Smooth muscle cell (in vitro differentiated cells): ENCODE data around the gene TRPM5. TPM values are rescaled to one million over a fixed set of nuclear protein-coding genes. Genes with fewer than 3 reads are reported as not detected.

Experiments
- DNase-seq: peaks from one replicate; lab custom pipeline; 2025; ENCODE audit not compliant: unreplicated experiment; lab: John Stamatoyannopoulos, UW
- H2AFZ ChIP-seq: fragments of 200-600 bp; sonication (generic); 2 replicates; pipeline ENCODE4 v1.6.0; 2016; ENCODE audit warnings: antibody characterized with exemption, low read depth, mild to moderate bottlenecking
- H3F3A ChIP-seq: fragments of 200-600 bp; sonication (generic); 2 replicates; pipeline ENCODE4 v1.6.0; 2017; ENCODE audit warnings: antibody characterized with exemption, low read depth
- H3K27ac ChIP-seq: fragments of 200-600 bp; sonication (generic); 2 replicates; pipeline ENCODE4 v1.5.1; 2016; ENCODE audit warnings: low read depth, mild to moderate bottlenecking
- H3K27me3 ChIP-seq: fragments of 200-600 bp; sonication (generic); 2 replicates; pipeline ENCODE4 v1.6.1; 2016; ENCODE audit warnings: low read depth, mild to moderate bottlenecking
- H3K36me3 ChIP-seq: fragments of 200-600 bp; sonication (generic); 2 replicates; pipeline ENCODE4 v1.5.1; 2016; ENCODE audit warnings: low read depth
- H3K4me1 ChIP-seq: fragments of 200-600 bp; sonication (generic); 2 replicates; pipeline ENCODE4 v1.5.1; 2016; ENCODE audit warnings: low read depth
- H3K4me2 ChIP-seq: fragments of 200-600 bp; sonication (generic); 2 replicates; pipeline ENCODE4 v1.6.0; 2016; ENCODE audit warnings: mild to moderate bottlenecking
- H3K4me3 ChIP-seq: fragments of 200-600 bp; sonication (generic); 2 replicates; pipeline ENCODE4 v1.5.1; 2016; ENCODE audit warnings: mild to moderate bottlenecking
- H3K79me2 ChIP-seq: fragments of 200-600 bp; sonication (generic); 2 replicates; pipeline ENCODE4 v1.6.0; 2016; ENCODE audit warnings: low read depth, mild to moderate bottlenecking
- H3K9ac ChIP-seq: fragments of 200-600 bp; sonication (generic); 2 replicates; pipeline ENCODE4 v1.6.0; 2016; ENCODE audit warnings: low read depth
- H3K9me3 ChIP-seq: fragments of 200-600 bp; sonication (generic); replicated peaks from 2 replicates; pipeline ENCODE4 v1.5.1; 2016; ENCODE audit warnings: low read depth
- H4K20me1 ChIP-seq: fragments of 200-600 bp; sonication (generic); 2 replicates; pipeline ENCODE4 v1.6.0; 2016; ENCODE audit warnings: low read depth
- WGBS: methylation state at CpG from one replicate; pipeline ENCODE4 v1.1.7; 2016; ENCODE audit warnings: low lambda C conversion rate; 5-methylcytosine and 5-hydroxymethylcytosine counted together
- polyA plus RNA-seq: library from polyadenylated mRNA; unstranded; fragments of >200 nt; fragmentation: Nextera tagmentation; extraction: Ambion mirVana; gene quantifications from 2 replicates; pipeline ENCODE4 v1.2.1, GENCODE V29; 2016
- total RNA-seq: library from RNA; depleted of rRNA; stranded (reverse); fragments of >200 nt; gene quantifications from 2 replicates; pipeline ENCODE4 v1.2.3, GENCODE V29; 2014
- TF ChIP-seq, protein P1 (sequence below): fragments of 200-600 bp; sonication (generic); IDR thresholded peaks from 2 replicates; pipeline ENCODE4 v1.5.1; 2017; ENCODE audit warnings: borderline replicate concordance, mild to moderate bottlenecking, antibody characterized with exemption; ENCODE audit not compliant: insufficient read depth, poor library complexity, severe bottlenecking

Gene TRPM5
- total and polyA plus RNA-seq, 2 experiments from 2014 or later, result not detected

DNA sequence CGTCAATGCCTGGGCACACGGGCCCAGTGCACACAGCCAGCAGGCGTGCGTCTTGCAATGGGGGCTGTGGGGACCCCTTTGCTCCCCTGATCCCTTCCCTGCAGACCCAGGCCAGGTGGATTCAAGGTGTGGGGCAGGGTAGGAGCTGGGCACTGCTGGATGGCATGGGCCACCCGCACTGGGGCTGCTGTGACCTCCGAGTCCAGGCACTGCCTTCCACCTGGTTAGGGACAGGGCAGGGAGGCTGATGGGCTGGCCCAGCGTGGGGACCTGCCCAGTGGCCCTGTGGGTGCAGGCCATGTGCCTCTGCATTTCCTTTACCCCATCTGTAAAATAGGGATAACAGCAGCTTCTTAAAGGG is 23.4 kb upstream of the TRPM5 start:
- H3F3A ChIP-seq, result no peaks in the 10 kb centered on the region
- peaks cover 16% of the 10 kb centered on the region for H3K27me3 ChIP-seq
- no peaks in the 10 kb centered on the region for H3K4me1 ChIP-seq
- H2AFZ ChIP-seq, result no peak overlapping the region
- H3K36me3 ChIP-seq, result no peaks in the 10 kb centered on the region
- no peak overlapping the region for H3K4me2 ChIP-seq
- no peaks in the 10 kb centered on the region for H3K79me2 ChIP-seq
- no peaks in the 10 kb centered on the region for H4K20me1 ChIP-seq
- no peaks in the 10 kb centered on the region for H3K9me3 ChIP-seq
- no peak overlapping the region for H3K9ac ChIP-seq
- WGBS, result 86% methylated on average over 7 of the region's 7 CpGs
- TF ChIP-seq, protein P1, sequence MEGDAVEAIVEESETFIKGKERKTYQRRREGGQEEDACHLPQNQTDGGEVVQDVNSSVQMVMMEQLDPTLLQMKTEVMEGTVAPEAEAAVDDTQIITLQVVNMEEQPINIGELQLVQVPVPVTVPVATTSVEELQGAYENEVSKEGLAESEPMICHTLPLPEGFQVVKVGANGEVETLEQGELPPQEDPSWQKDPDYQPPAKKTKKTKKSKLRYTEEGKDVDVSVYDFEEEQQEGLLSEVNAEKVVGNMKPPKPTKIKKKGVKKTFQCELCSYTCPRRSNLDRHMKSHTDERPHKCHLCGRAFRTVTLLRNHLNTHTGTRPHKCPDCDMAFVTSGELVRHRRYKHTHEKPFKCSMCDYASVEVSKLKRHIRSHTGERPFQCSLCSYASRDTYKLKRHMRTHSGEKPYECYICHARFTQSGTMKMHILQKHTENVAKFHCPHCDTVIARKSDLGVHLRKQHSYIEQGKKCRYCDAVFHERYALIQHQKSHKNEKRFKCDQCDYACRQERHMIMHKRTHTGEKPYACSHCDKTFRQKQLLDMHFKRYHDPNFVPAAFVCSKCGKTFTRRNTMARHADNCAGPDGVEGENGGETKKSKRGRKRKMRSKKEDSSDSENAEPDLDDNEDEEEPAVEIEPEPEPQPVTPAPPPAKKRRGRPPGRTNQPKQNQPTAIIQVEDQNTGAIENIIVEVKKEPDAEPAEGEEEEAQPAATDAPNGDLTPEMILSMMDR, result no peak
- no peak for DNase-seq
- H3K4me3 ChIP-seq, result no peak overlapping the region
- no peak overlapping the region for H3K27ac ChIP-seq

- TF ChIP-seq, protein P1, result no peak
- 73% methylated on average over 16 of the region's 16 CpGs for WGBS
Measured at GRCh38 chr11:2466869-2467694, 22.8 kb upstream of the TRPM5 start.

DNA sequence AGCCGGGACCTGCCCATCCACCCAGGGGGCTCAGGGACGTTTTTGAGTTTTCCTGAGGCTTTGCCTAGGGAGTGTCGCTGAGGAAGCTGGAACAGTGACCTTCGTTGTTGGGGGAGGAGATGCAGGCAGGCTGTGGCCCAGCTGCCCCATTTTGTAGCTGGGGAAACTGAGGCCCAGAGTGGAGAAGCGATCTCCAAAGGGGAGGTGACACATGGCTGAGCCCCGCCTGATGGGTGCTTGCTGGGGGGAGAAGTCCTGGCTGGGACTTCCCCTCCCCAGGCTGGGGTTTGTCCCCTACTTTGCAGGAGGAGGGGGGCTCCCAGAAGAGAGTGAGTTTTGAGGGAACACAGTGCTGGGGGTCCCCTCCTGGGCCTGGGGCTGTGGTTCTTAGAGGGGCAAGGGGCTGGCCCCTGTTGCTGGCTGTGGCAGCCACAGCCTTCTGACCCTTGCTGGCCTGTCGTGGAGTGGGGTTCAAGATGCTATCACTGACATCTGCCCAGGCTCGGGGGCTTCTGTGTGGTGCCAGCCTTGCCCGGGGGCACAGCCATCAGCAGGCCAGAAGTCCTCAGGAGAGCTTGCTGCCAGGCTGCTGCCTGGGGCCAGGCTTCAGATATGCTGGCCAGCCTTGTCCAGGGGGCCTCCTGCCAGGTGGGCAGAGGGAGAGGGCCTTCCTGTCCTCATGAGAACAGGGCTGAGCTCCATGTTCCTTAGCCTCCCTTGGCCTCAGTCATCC is 21.9 kb upstream of the TRPM5 start:
- no peak for DNase-seq
- Histone ChIP-seq H3K9ac (no peak overlapping the region), H3F3A (no peaks in the 10 kb centered on the region), H3K4me2 (no peak overlapping the region), H3K9me3 (no peaks in the 10 kb centered on the region), H3K36me3 (no peaks in the 10 kb centered on the region), H3K79me2 (no peaks in the 10 kb centered on the region), H3K4me1 (no peaks in the 10 kb centered on the region), H3K27ac (no peak overlapping the region), H3K4me3 (no peak overlapping the region), H4K20me1 (no peaks in the 10 kb centered on the region), H3K27me3 (peaks cover 16% of the 10 kb centered on the region), H2AFZ (no peak overlapping the region)
- TF ChIP-seq, protein P1, result no peak
- WGBS, result 83% methylated on average over 9 of the region's 9 CpGs

More at GRCh38 chr11:2466869-2467694, 22.8 kb upstream of the TRPM5 start:
- Histone ChIP-seq H3K9me3 (no peaks in the 10 kb centered on the region), H3K4me3 (no peak overlapping the region), H4K20me1 (no peaks in the 10 kb centered on the region), H3K36me3 (no peaks in the 10 kb centered on the region), H3K4me1 (no peaks in the 10 kb centered on the region), H3K27me3 (peaks cover 16% of the 10 kb centered on the region), H3F3A (no peaks in the 10 kb centered on the region), H3K4me2 (no peak overlapping the region), H3K9ac (no peak overlapping the region), H3K27ac (no peak overlapping the region), H2AFZ (no peak overlapping the region), H3K79me2 (no peaks in the 10 kb centered on the region)
- no peak for DNase-seq
